GM12878 (cell line): ENCODE results near the gene SFR1. TPM values are rescaled to one million over a fixed set of nuclear protein-coding genes. Genes with fewer than 3 reads are reported as not detected.
A peak's percentile ranks its signal among the peaks of the same experiment; 100 is the strongest.
"Not testable (repeated sequence)": the region's sequence is repeated elsewhere in the genome, so short reads cannot be mapped to it uniquely, and the experiment has no call there.

Source experiments
- ATAC-seq: fragments of 200-7000 bp; cut with Tn5 transposase; 3 replicates; pipeline ENCODE4 v1.9.1; 2020; ENCODE audit warnings: mild to moderate bottlenecking, moderate library complexity
- BruUV-seq: library from RNA; stranded (reverse); fragments of 400-500 nt; replicated peaks from 2 replicates; lab custom pipeline; 2021; lab: Mats Ljungman, UMichigan
- CTCF ChIA-PET: fragments of 300-600 bp; sonication (Branson Sonifier 250); formaldehyde crosslinking; extraction: SDS; loops from one replicate; lab custom pipeline; 2021; ENCODE audit warnings: inconsistent platforms; lab: Yijun Ruan, JAX
- POLR2A ChIA-PET: fragments of 350-600 bp; formaldehyde crosslinking; extraction: SDS; loops from one replicate; lab custom pipeline; 2021; ENCODE audit warnings: inconsistent platforms; lab: Charles Lee
- RAD21 ChIA-PET: fragments of 300-600 bp; sonication (Branson Sonifier 250); formaldehyde crosslinking; loops from one replicate; lab custom pipeline; 2023; ENCODE audit warnings: antibody characterized with exemption; ENCODE audit not compliant: unreplicated experiment; lab: Charles Lee
- SMC1A ChIA-PET: fragments of 300-600 bp; sonication (Branson Sonifier 250); formaldehyde crosslinking; loops from one replicate; lab custom pipeline; 2023; ENCODE audit not compliant: unreplicated experiment, uncharacterized antibody; lab: Charles Lee
- DNase-seq: peaks from one replicate; pipeline ENCODE4 v3.0.0-alpha.2; 2011; ENCODE audit warnings: low read depth, low spot score
- FAIRE-seq: peaks from 3 replicates; lab custom pipeline; 2011; peaks lifted over from hg19 to GRCh38; lab: Jason Lieb, UNC
- H2AFZ ChIP-seq: 2 replicates; pipeline ENCODE4 v1.6.0; 2011; ENCODE audit warnings: low read depth, low read length, control low read depth; ENCODE audit not compliant: control insufficient read depth
- H3K27ac ChIP-seq: 2 replicates; pipeline ENCODE4 v1.5.1; 2011; ENCODE audit warnings: control low read depth; ENCODE audit not compliant: control insufficient read depth, insufficient read depth
- H3K27me3 ChIP-seq, 2 experiments: replicated peaks in 1 of 2; 2 replicates each; pipeline versions ENCODE4 v1.6.0 to v1.6.1; 2011; ENCODE audit warnings: low read length in 1 of 2; ENCODE audit not compliant: control insufficient read depth in 2 of 2, insufficient read depth in 2 of 2
- H3K36me3 ChIP-seq, 2 experiments: 2 replicates each; pipeline ENCODE4 v1.5.1; 2011; ENCODE audit warnings: low read length in 1 of 2; ENCODE audit not compliant: control insufficient read depth in 2 of 2, insufficient read depth in 2 of 2
- H3K4me1 ChIP-seq: 2 replicates; pipeline ENCODE4 v1.6.1; 2011; ENCODE audit warnings: mild to moderate bottlenecking, low read length, moderate library complexity, mixed read lengths; ENCODE audit not compliant: control insufficient read depth, insufficient read depth
- H3K4me2 ChIP-seq: 2 replicates; pipeline ENCODE4 v1.6.0; 2011; ENCODE audit warnings: control low read depth; ENCODE audit not compliant: control insufficient read depth, insufficient read depth
- H3K4me3 ChIP-seq: fragments of 200-600 bp; sonication (generic); 2 replicates; pipeline ENCODE4 v1.5.1; 2016
- H3K79me2 ChIP-seq: 2 replicates; pipeline ENCODE4 v1.6.0; 2011; ENCODE audit warnings: low read length; ENCODE audit not compliant: control insufficient read depth, insufficient read depth
- H3K9ac ChIP-seq: 2 replicates; pipeline ENCODE4 v1.8.0; 2011; ENCODE audit warnings: low read length, control low read depth, mixed read lengths; ENCODE audit not compliant: control insufficient read depth, insufficient read depth
- H3K9me3 ChIP-seq: replicated peaks from 3 replicates; pipeline ENCODE4 v1.5.1; 2011; ENCODE audit warnings: mild to moderate bottlenecking, low read length; ENCODE audit not compliant: control insufficient read depth, insufficient read depth
- H4K20me1 ChIP-seq: 2 replicates; pipeline ENCODE4 v1.6.0; 2011; ENCODE audit not compliant: control insufficient read depth, insufficient read depth
- MTA2 ChIP-seq: fragments of 450-650 bp; IDR thresholded peaks from 2 replicates; pipeline ENCODE4 v1.6.1; 2016; ENCODE audit warnings: low read depth, mild to moderate bottlenecking, moderate library complexity
- WGBS: methylation state at CpG from one replicate; pipeline ENCODE4 v1.1.6; 2016; ENCODE audit warnings: low lambda C conversion rate; ENCODE audit not compliant: insufficient replicate concordance, insufficient coverage; ENCODE audit errors: missing lambda C conversion rate; 5-methylcytosine and 5-hydroxymethylcytosine counted together
- in situ Hi-C: fragments of 300-500 bp; cut with MboI; formaldehyde crosslinking; loops from 9 replicates; pipeline ENCODE4 v1.14.3; 2018; ENCODE audit warnings: mixed read lengths
- intact Hi-C: fragments of 100-400 bp; cut with micrococcal nuclease; formaldehyde crosslinking; loops from one replicate; pipeline ENCODE4 v1.14.2; 2022; ENCODE audit not compliant: unreplicated experiment
- polyA plus RNA-seq, 11 experiments: library from polyadenylated mRNA; depleted of rRNA in 4 of 11; unstranded in 6 of 11; stranded (reverse) in 5 of 11; fragments of >200 nt; fragmentation: Nextera tagmentation in 4 of 11; fragmentation: Illumina TruSeq in 1 of 11; extraction: Ambion mirVana in 4 of 11; extraction: Trizol in 1 of 11; gene quantifications; 1 replicate in 1 of 11; 2 replicates in 10 of 11; pipeline versions ENCODE4 v1.2.1 to v1.2.3, GENCODE V29; 2011 to 2016; ENCODE audit warnings: inconsistent platforms in 2 of 11, missing spikeins in 2 of 11, low read depth in 1 of 11
- total RNA-seq, 4 experiments: library from RNA; depleted of rRNA in 3 of 4; stranded (reverse); fragments of >200 nt in 3 of 4; fragmentation: Illumina TruSeq in 1 of 4; extraction: Trizol in 1 of 4; gene quantifications; 2 replicates each; pipeline versions ENCODE4 v1.2.1 to v1.2.3, GENCODE V29; 2013 to 2021

SFR1 gene
- total and polyA plus RNA-seq, 10 of the 15 experiments (the other 5 are each of a cell fraction or from before 2014, with no cell fraction given) = 6.9 to 31.5 (median 14.9) TPM

DNA sequence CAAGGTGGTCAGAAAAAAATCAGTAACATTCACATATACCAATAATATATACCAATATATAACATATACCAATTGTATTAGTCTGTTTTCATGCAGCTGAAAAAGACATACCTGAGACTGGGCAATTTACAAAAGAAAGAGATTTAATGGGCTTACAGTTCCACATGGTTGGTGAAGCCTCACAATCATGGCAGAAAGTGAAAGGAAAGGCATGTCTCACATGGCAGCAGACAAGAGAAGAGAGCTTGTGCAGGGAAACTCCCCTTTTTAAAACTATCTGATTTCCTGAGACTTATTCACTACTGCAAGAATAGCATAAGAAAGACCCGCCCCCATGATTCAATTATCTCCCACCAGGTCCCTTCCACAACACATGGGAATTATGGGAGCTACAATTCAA, 52.2 kb downstream of the SFR1 start:
- H3K4me3 ChIP-seq, RAD21 ChIA-PET, H3K27me3 ChIP-seq, H3K9ac ChIP-seq, FAIRE-seq, H3K27ac ChIP-seq, H4K20me1 ChIP-seq, H2AFZ ChIP-seq, H3K36me3 ChIP-seq, BruUV-seq, POLR2A ChIA-PET, intact Hi-C loops, ATAC-seq, H3K4me2 ChIP-seq, H3K79me2 ChIP-seq, H3K4me1 ChIP-seq, in situ Hi-C loops, SMC1A ChIA-PET, H3K9me3 ChIP-seq: not testable (repeated sequence)
- peak; percentile 7 for DNase-seq
- CTCF ChIA-PET = interaction anchor here (0.6 kb wide), 1 partner anchor 1505 kb away, joined by 4 read pairs; no protein-coding TSS in a partner anchor
- TF ChIP-seq MTA2 = peak; percentile 36; the same call in 1 of the 2 replicates
- WGBS = 0% methylated on average over 1 of the region's 1 CpG

Other genes starting within 250 kb of the SFR1 start
Only the 7 nearest of the 8 such genes appear.
- 26.7 and 33.4 TPM in 2 replicates for gene STN1, start 204.0 kb upstream of the SFR1 start, total RNA-seq (2014; rRNA removed)
- 30.4 and 33.3 TPM in 2 replicates for gene STN1, start 204.0 kb upstream of the SFR1 start, total RNA-seq (2014; rRNA removed; fragmentation: Illumina TruSeq; extraction: Trizol)
- gene STN1, start 204.0 kb upstream of the SFR1 start, total RNA-seq (2021) = 21.7 and 22.2 TPM in 2 replicates
- 31.8 and 35.7 TPM in 2 replicates for gene STN1, start 204.0 kb upstream of the SFR1 start, polyA plus RNA-seq (2011; rRNA removed)
- 28.7 and 31.1 TPM in 2 replicates for gene STN1, start 204.0 kb upstream of the SFR1 start, polyA plus RNA-seq (2014; fragmentation: Illumina TruSeq; extraction: Trizol)
- 10 to 100 TPM; 26.5 to 27.8 TPM for gene STN1, start 204.0 kb upstream of the SFR1 start, polyA plus RNA-seq (2014; fragmentation: Nextera tagmentation; extraction: Ambion mirVana)
- 24.9 and 29.3 TPM in 2 replicates for gene STN1, start 204.0 kb upstream of the SFR1 start, polyA plus RNA-seq (2014; rRNA removed)
- 10 to 100 TPM; 26.7 to 31.6 TPM for gene STN1, start 204.0 kb upstream of the SFR1 start, polyA plus RNA-seq (2016; fragmentation: Nextera tagmentation; extraction: Ambion mirVana)
- gene SLK, start 155.0 kb upstream of the SFR1 start, total RNA-seq (2014; rRNA removed) = 15.1 and 16.8 TPM in 2 replicates
- 24.2 and 27.0 TPM in 2 replicates for gene SLK, start 155.0 kb upstream of the SFR1 start, total RNA-seq (2014; rRNA removed; fragmentation: Illumina TruSeq; extraction: Trizol)
- gene SLK, start 155.0 kb upstream of the SFR1 start, total RNA-seq (2021) = 15.0 and 17.5 TPM in 2 replicates
- gene SLK, start 155.0 kb upstream of the SFR1 start, polyA plus RNA-seq (2011; rRNA removed) = 12.8 and 21.1 TPM in 2 replicates
- gene SLK, start 155.0 kb upstream of the SFR1 start, polyA plus RNA-seq (2014; fragmentation: Illumina TruSeq; extraction: Trizol) = 16.8 and 20.8 TPM in 2 replicates
- gene SLK, start 155.0 kb upstream of the SFR1 start, polyA plus RNA-seq (2014; fragmentation: Nextera tagmentation; extraction: Ambion mirVana) = 1 to 10 TPM; 6.0 to 6.4 TPM
- gene SLK, start 155.0 kb upstream of the SFR1 start, polyA plus RNA-seq (2014; rRNA removed) = 7.4 and 9.3 TPM in 2 replicates
- gene SLK, start 155.0 kb upstream of the SFR1 start, polyA plus RNA-seq (2016; fragmentation: Nextera tagmentation; extraction: Ambion mirVana) = 1 to 10 TPM; 2.5 to 3.4 TPM
- not detected in 2 replicates for gene COL17A1, start 36.3 kb upstream of the SFR1 start, total RNA-seq (2014; rRNA removed)
- gene COL17A1, start 36.3 kb upstream of the SFR1 start, total RNA-seq (2014; rRNA removed; fragmentation: Illumina TruSeq; extraction: Trizol) = not detected in 2 replicates
- gene COL17A1, start 36.3 kb upstream of the SFR1 start, total RNA-seq (2021) = 0.05 TPM in 1 of 2 replicates, not detected in the other
- gene COL17A1, start 36.3 kb upstream of the SFR1 start, polyA plus RNA-seq (2011; rRNA removed) = 0.22 TPM in 1 of 2 replicates, not detected in the other
- gene COL17A1, start 36.3 kb upstream of the SFR1 start, polyA plus RNA-seq (2014; fragmentation: Illumina TruSeq; extraction: Trizol) = not detected in 2 replicates
- not detected for gene COL17A1, start 36.3 kb upstream of the SFR1 start, polyA plus RNA-seq (2014; fragmentation: Nextera tagmentation; extraction: Ambion mirVana)
- not detected in 2 replicates for gene COL17A1, start 36.3 kb upstream of the SFR1 start, polyA plus RNA-seq (2014; rRNA removed)
- under 1 TPM in 1 of 2 experiments, not detected in 1; 0.08 TPM for gene COL17A1, start 36.3 kb upstream of the SFR1 start, polyA plus RNA-seq (2016; fragmentation: Nextera tagmentation; extraction: Ambion mirVana)
- gene CFAP43, start 110.2 kb downstream of the SFR1 start, total RNA-seq (2014; rRNA removed) = 0.06 TPM in 1 of 2 replicates, not detected in the other
- not detected in 2 replicates for gene CFAP43, start 110.2 kb downstream of the SFR1 start, total RNA-seq (2014; rRNA removed; fragmentation: Illumina TruSeq; extraction: Trizol)
- not detected in 2 replicates for gene CFAP43, start 110.2 kb downstream of the SFR1 start, total RNA-seq (2021)
- gene CFAP43, start 110.2 kb downstream of the SFR1 start, polyA plus RNA-seq (2011; rRNA removed) = 0.06 and 0.07 TPM in 2 replicates
- not detected in 2 replicates for gene CFAP43, start 110.2 kb downstream of the SFR1 start, polyA plus RNA-seq (2014; fragmentation: Illumina TruSeq; extraction: Trizol)
- gene CFAP43, start 110.2 kb downstream of the SFR1 start, polyA plus RNA-seq (2014; fragmentation: Nextera tagmentation; extraction: Ambion mirVana) = under 1 TPM in 1 of 2 experiments, not detected in 1; 0.10 TPM
- gene CFAP43, start 110.2 kb downstream of the SFR1 start, polyA plus RNA-seq (2014; rRNA removed) = not detected in 2 replicates
- under 1 TPM; 0.11 to 0.14 TPM for gene CFAP43, start 110.2 kb downstream of the SFR1 start, polyA plus RNA-seq (2016; fragmentation: Nextera tagmentation; extraction: Ambion mirVana)
- 96.6 and 99.7 TPM in 2 replicates for gene GSTO1, start 132.7 kb downstream of the SFR1 start, total RNA-seq (2014; rRNA removed)
- 91.6 and 95.1 TPM in 2 replicates for gene GSTO1, start 132.7 kb downstream of the SFR1 start, total RNA-seq (2014; rRNA removed; fragmentation: Illumina TruSeq; extraction: Trizol)
- 97.2 and 102 TPM in 2 replicates for gene GSTO1, start 132.7 kb downstream of the SFR1 start, total RNA-seq (2021)
- gene GSTO1, start 132.7 kb downstream of the SFR1 start, polyA plus RNA-seq (2011; rRNA removed) = 197 and 239 TPM in 2 replicates
- gene GSTO1, start 132.7 kb downstream of the SFR1 start, polyA plus RNA-seq (2014; fragmentation: Illumina TruSeq; extraction: Trizol) = 108 and 111 TPM in 2 replicates
- gene GSTO1, start 132.7 kb downstream of the SFR1 start, polyA plus RNA-seq (2014; fragmentation: Nextera tagmentation; extraction: Ambion mirVana) = 100 to 1,000 TPM in 1 of 2 experiments, 10 to 100 TPM in 1; 53.1 to 149 TPM
- gene GSTO1, start 132.7 kb downstream of the SFR1 start, polyA plus RNA-seq (2014; rRNA removed) = 102 and 112 TPM in 2 replicates
- 100 to 1,000 TPM; 192 to 195 TPM for gene GSTO1, start 132.7 kb downstream of the SFR1 start, polyA plus RNA-seq (2016; fragmentation: Nextera tagmentation; extraction: Ambion mirVana)
- gene GSTO2, start 147.0 kb downstream of the SFR1 start, total RNA-seq (2014; rRNA removed) = 0.51 and 0.65 TPM in 2 replicates
- gene GSTO2, start 147.0 kb downstream of the SFR1 start, total RNA-seq (2014; rRNA removed; fragmentation: Illumina TruSeq; extraction: Trizol) = 0.40 and 0.51 TPM in 2 replicates
- 0.26 and 0.48 TPM in 2 replicates for gene GSTO2, start 147.0 kb downstream of the SFR1 start, total RNA-seq (2021)
- 0.62 and 0.72 TPM in 2 replicates for gene GSTO2, start 147.0 kb downstream of the SFR1 start, polyA plus RNA-seq (2011; rRNA removed)
- gene GSTO2, start 147.0 kb downstream of the SFR1 start, polyA plus RNA-seq (2014; fragmentation: Illumina TruSeq; extraction: Trizol) = 0.19 and 0.43 TPM in 2 replicates
- gene GSTO2, start 147.0 kb downstream of the SFR1 start, polyA plus RNA-seq (2014; fragmentation: Nextera tagmentation; extraction: Ambion mirVana) = under 1 TPM; 0.16 to 0.53 TPM
- 0.65 and 0.86 TPM in 2 replicates for gene GSTO2, start 147.0 kb downstream of the SFR1 start, polyA plus RNA-seq (2014; rRNA removed)
- under 1 TPM; 0.18 to 0.79 TPM for gene GSTO2, start 147.0 kb downstream of the SFR1 start, polyA plus RNA-seq (2016; fragmentation: Nextera tagmentation; extraction: Ambion mirVana)
- 4.4 and 5.6 TPM in 2 replicates for gene ITPRIP, start 216.3 kb downstream of the SFR1 start, total RNA-seq (2014; rRNA removed)
- 2.3 and 2.4 TPM in 2 replicates for gene ITPRIP, start 216.3 kb downstream of the SFR1 start, total RNA-seq (2014; rRNA removed; fragmentation: Illumina TruSeq; extraction: Trizol)
- gene ITPRIP, start 216.3 kb downstream of the SFR1 start, total RNA-seq (2021) = 10.4 and 11.3 TPM in 2 replicates
- gene ITPRIP, start 216.3 kb downstream of the SFR1 start, polyA plus RNA-seq (2011; rRNA removed) = 2.7 and 6.5 TPM in 2 replicates
- 3.2 and 5.4 TPM in 2 replicates for gene ITPRIP, start 216.3 kb downstream of the SFR1 start, polyA plus RNA-seq (2014; fragmentation: Illumina TruSeq; extraction: Trizol)
- gene ITPRIP, start 216.3 kb downstream of the SFR1 start, polyA plus RNA-seq (2014; fragmentation: Nextera tagmentation; extraction: Ambion mirVana) = 1 to 10 TPM in 1 of 2 experiments, under 1 TPM in 1; 0.82 to 1.2 TPM
- 6.3 and 6.6 TPM in 2 replicates for gene ITPRIP, start 216.3 kb downstream of the SFR1 start, polyA plus RNA-seq (2014; rRNA removed)
- gene ITPRIP, start 216.3 kb downstream of the SFR1 start, polyA plus RNA-seq (2016; fragmentation: Nextera tagmentation; extraction: Ambion mirVana) = 1 to 10 TPM; 8.6 to 8.7 TPM